ENCODE measurements around the gene ISG15. TPM values are rescaled to one million over a fixed set of nuclear protein-coding genes. Genes with fewer than 3 reads are reported as not detected.

ISG15 gene
- total and polyA plus RNA-seq, 4 donors: 12.7 to 234 (median 131) TPM

GRCh38 chr1:1052003-1052840 lies 38.9 kb downstream of the ISG15 start:
- WGBS, 2 donors: 94 to 95% methylated on average over 29 of the region's 29 CpGs
- DNase-seq (no peak), ATAC-seq (ENCODE audit: insufficient read depth, low FRiP score) (no peak)
- Histone ChIP-seq H3K27me3 (ENCODE audit: control insufficient read depth in 3 of 3, insufficient read depth in 3 of 3, low read length in 2 of 3) (peaks cover 0 to 2% (median 0%) of the 10 kb centered on the region in 3 donors), H3K9me3 (ENCODE audit: control insufficient read depth in 4 of 4, insufficient read depth in 3 of 4, low read length in 3 of 4) (no peaks in the 10 kb centered on the region), H3K4me1 (ENCODE audit: control insufficient read depth in 5 of 5, insufficient read depth in 5 of 5, low read length in 5 of 5) (no peaks in the 10 kb centered on the region), H3K27ac (ENCODE audit: low read depth in 1 of 2, low read length in 1 of 2) (no peak overlapping the region), H3K36me3 (ENCODE audit: control insufficient read depth in 4 of 4, insufficient read depth in 4 of 4, low read length in 4 of 4) (peaks cover 0 to 57% (median 10%) of the 10 kb centered on the region in 4 donors), H3K4me3 (no peak overlapping the region), H3K9ac (ENCODE audit: insufficient read depth in 1 of 2, low read length in 2 of 2) (no peak overlapping the region)
- TF ChIP-seq CTCF (IDR thresholded peaks at IDR 0.05; ENCODE audit: control extremely low read depth, extremely low read depth): no peak

- Histone ChIP-seq H3K9me3 (ENCODE audit: control insufficient read depth in 4 of 4, insufficient read depth in 3 of 4, low read length in 3 of 4) (no peaks in the 10 kb centered on the region), H3K36me3 (ENCODE audit: control insufficient read depth in 4 of 4, insufficient read depth in 4 of 4, low read length in 4 of 4) (peaks cover 0 to 50% (median 10%) of the 10 kb centered on the region in 4 donors), H3K4me1 (ENCODE audit: control insufficient read depth in 5 of 5, insufficient read depth in 5 of 5, low read length in 5 of 5) (no peaks in the 10 kb centered on the region), H3K27ac (ENCODE audit: low read depth in 1 of 2, low read length in 1 of 2) (no peak overlapping the region), H3K27me3 (ENCODE audit: control insufficient read depth in 3 of 3, insufficient read depth in 3 of 3, low read length in 2 of 3) (peaks cover 0 to 7% (median 0%) of the 10 kb centered on the region in 3 donors), H3K4me3 (no peak overlapping the region), H3K9ac (ENCODE audit: insufficient read depth in 1 of 2, low read length in 2 of 2) (no peak overlapping the region)
- ATAC-seq (ENCODE audit: insufficient read depth, low FRiP score): no peak
- TF ChIP-seq CTCF (IDR thresholded peaks at IDR 0.05; ENCODE audit: control extremely low read depth, extremely low read depth): no peak
- DNase-seq: no peak
- 94 to 96% methylated on average over 15 of the region's 15 CpGs for WGBS, 2 donors
Measured at GRCh38 chr1:1053022-1053421, 39.7 kb downstream of the ISG15 start.

- H3K27ac ChIP-seq (ENCODE audit: low read depth in 1 of 2, low read length in 1 of 2): no peak overlapping the region
- DNase-seq (no peak), ATAC-seq (ENCODE audit: insufficient read depth, low FRiP score) (no peak)
- TF ChIP-seq CTCF (IDR thresholded peaks at IDR 0.05; ENCODE audit: control extremely low read depth, extremely low read depth): no peak
- no peaks in the 10 kb centered on the region for H3K9me3 ChIP-seq (ENCODE audit: control insufficient read depth in 4 of 4, insufficient read depth in 3 of 4, low read length in 3 of 4)
- WGBS, 2 donors: 97 to 98% methylated on average over 18 of the region's 18 CpGs
- peaks cover 0 to 13% (median 0%) of the 10 kb centered on the region in 3 donors for H3K27me3 ChIP-seq (ENCODE audit: control insufficient read depth in 3 of 3, insufficient read depth in 3 of 3, low read length in 2 of 3)
- no peaks in the 10 kb centered on the region for H3K4me1 ChIP-seq (ENCODE audit: control insufficient read depth in 5 of 5, insufficient read depth in 5 of 5, low read length in 5 of 5)
- no peak overlapping the region for H3K4me3 ChIP-seq
- no peak overlapping the region for H3K9ac ChIP-seq (ENCODE audit: insufficient read depth in 1 of 2, low read length in 2 of 2)
- peaks cover 0 to 50% (median 10%) of the 10 kb centered on the region in 4 donors for H3K36me3 ChIP-seq (ENCODE audit: control insufficient read depth in 4 of 4, insufficient read depth in 4 of 4, low read length in 4 of 4)
Measured at GRCh38 chr1:1053682-1054081, 40.4 kb downstream of the ISG15 start.
